HG03520 (cell line): Measurements from ENCODE around the gene CELF5.

Experiments
- ATAC-seq: cut with Tn5 transposase; IDR thresholded peaks from one replicate; pipeline ENCODE4 v1.9.1; 2021; ENCODE audit warnings: mild to moderate bottlenecking, moderate library complexity; ENCODE audit not compliant: unreplicated experiment

The CELF5 gene

GRCh38 chr19:3224346-3225168 is at the start of gene CELF5:
TSS of gene CELF5 (plus strand) at chr19:3224661. CDS start at chr19:3224740, 79 bp downstream.
- no peak for ATAC-seq

- ATAC-seq = no peak
Measured at GRCh38 chr19:3175781-3176714, 48.4 kb upstream of the CELF5 start.

- ATAC-seq = no peak
Measured at GRCh38 chr19:3176715-3177501, 47.6 kb upstream of the CELF5 start.

GRCh38 chr19:3178377-3178972 is 46.0 kb upstream of the CELF5 start, which contains the start of gene S1PR4:
TSS of gene S1PR4 (plus strand) at chr19:3178769. CDS start at chr19:3178793, 24 bp downstream.
- no peak for ATAC-seq

GRCh38 chr19:3178973-3179738 is 45.3 kb upstream of the CELF5 start:
- no peak for ATAC-seq

- no peak for ATAC-seq
Measured at GRCh38 chr19:3179739-3180293, 44.6 kb upstream of the CELF5 start.

GRCh38 chr19:3183721-3184641 is 40.5 kb upstream of the CELF5 start:
- no peak for ATAC-seq

- ATAC-seq = no peak
Measured at GRCh38 chr19:3184847-3185460, 39.5 kb upstream of the CELF5 start.

- peak; percentile 65 for ATAC-seq
Measured at GRCh38 chr19:3185461-3186159, 38.9 kb upstream of the CELF5 start, which contains the start of gene NCLN. TSS of gene NCLN (plus strand) at chr19:3185930. CDS start at chr19:3186031, 101 bp downstream.

GRCh38 chr19:3186160-3186688 is 38.2 kb upstream of the CELF5 start:
- peak; percentile 18 for ATAC-seq

GRCh38 chr19:3186891-3187661 is 37.4 kb upstream of the CELF5 start:
- no peak for ATAC-seq

GRCh38 chr19:3187662-3188511 is 36.6 kb upstream of the CELF5 start:
- no peak for ATAC-seq

GRCh38 chr19:3188627-3189596 is 35.5 kb upstream of the CELF5 start:
- no peak for ATAC-seq
